OCI-LY7 (cell line): ENCODE measurements around the gene CYP4A22. TPM values are rescaled to one million over a fixed set of nuclear protein-coding genes. Genes with fewer than 3 reads are reported as not detected.

Source experiments
- BruUV-seq: library from RNA; stranded (reverse); fragments of 400-500 nt; replicated peaks from 2 replicates; lab custom pipeline; 2021; lab: Mats Ljungman, UMichigan
- CTCF ChIA-PET: fragments of 300-600 bp; sonication (Branson Sonifier 250); formaldehyde crosslinking; loops from one replicate; lab custom pipeline; 2022; ENCODE audit warnings: antibody characterized with exemption; ENCODE audit not compliant: unreplicated experiment; lab: Charles Lee
- POLR2A ChIA-PET: fragments of 300-600 bp; sonication (Branson Sonifier 250); formaldehyde crosslinking; loops from one replicate; lab custom pipeline; 2022; ENCODE audit warnings: antibody characterized with exemption; lab: Charles Lee
- DNase-seq: peaks from one replicate; pipeline ENCODE4 v3.0.0-alpha.2; 2015; ENCODE audit warnings: low spot score
- H2AFZ ChIP-seq: fragments of 200-600 bp; sonication (generic), shearing (Covaris generic); 2 replicates; pipeline ENCODE4 v1.6.1; 2014; ENCODE audit warnings: mild to moderate bottlenecking, antibody characterized with exemption, low read length, moderate library complexity
- H3K27ac ChIP-seq: fragments of 200-600 bp; sonication (generic); 2 replicates; pipeline ENCODE4 v1.5.1; 2014; ENCODE audit warnings: mixed run types, low read depth, mild to moderate bottlenecking, moderate library complexity, low read length, inconsistent platforms; ENCODE audit not compliant: poor library complexity, severe bottlenecking
- H3K36me3 ChIP-seq: fragments of 200-600 bp; sonication (generic); 2 replicates; pipeline ENCODE4 v1.6.1; 2014; ENCODE audit warnings: mild to moderate bottlenecking, antibody characterized with exemption, low read length, moderate library complexity, mixed read lengths; ENCODE audit not compliant: insufficient read depth
- H3K4me1 ChIP-seq: fragments of 200-600 bp; sonication (generic); 2 replicates; pipeline ENCODE4 v1.5.1; 2014; ENCODE audit warnings: mild to moderate bottlenecking, low read length; ENCODE audit not compliant: insufficient read depth, poor library complexity, severe bottlenecking
- H3K4me2 ChIP-seq: fragments of 200-600 bp; sonication (generic); 2 replicates; pipeline ENCODE4 v1.6.1; 2014; ENCODE audit warnings: mild to moderate bottlenecking, low read length
- H3K4me3 ChIP-seq: fragments of 200-600 bp; sonication (generic); 2 replicates; pipeline ENCODE4 v1.5.1; 2014; ENCODE audit warnings: mild to moderate bottlenecking, low read depth, low read length; ENCODE audit not compliant: poor library complexity, severe bottlenecking
- H3K79me2 ChIP-seq: fragments of 200-600 bp; sonication (generic); 2 replicates; pipeline ENCODE4 v1.6.1; 2016; ENCODE audit warnings: low read depth, mild to moderate bottlenecking, low read length, moderate library complexity, mixed read lengths; ENCODE audit not compliant: insufficient read depth
- H3K9me2 ChIP-seq: fragments of 200-600 bp; sonication (generic); 2 replicates; pipeline ENCODE4 v1.6.1; 2016; ENCODE audit warnings: mild to moderate bottlenecking, low read length, mixed read lengths; ENCODE audit not compliant: insufficient read depth
- H3K9me3 ChIP-seq: fragments of 200-600 bp; sonication (generic); 2 replicates; pipeline ENCODE4 v1.6.1; 2014; ENCODE audit warnings: mild to moderate bottlenecking, mixed run types, low read length, mixed read lengths
- H4K20me1 ChIP-seq: fragments of 200-600 bp; sonication (generic); 2 replicates; pipeline ENCODE4 v1.6.1; 2014; ENCODE audit warnings: mild to moderate bottlenecking, antibody characterized with exemption, low read length, moderate library complexity, mixed read lengths; ENCODE audit not compliant: insufficient read depth
- EZH2phosphoT487 ChIP-seq: fragments of 200-600 bp; sonication (generic); IDR thresholded peaks from 2 replicates; pipeline ENCODE4 v1.6.1; 2018; ENCODE audit warnings: low read depth, borderline replicate concordance, mild to moderate bottlenecking, mixed run types, antibody characterized with exemption, low read length, moderate library complexity, mixed read lengths
- intact Hi-C: fragments of 100-400 bp; cut with micrococcal nuclease; formaldehyde crosslinking; loops from one replicate; pipeline ENCODE4 v1.10.0; 2022; ENCODE audit not compliant: unreplicated experiment
- total RNA-seq, 2 experiments: library from RNA; depleted of rRNA in 1 of 2; stranded (reverse); fragments of >200 nt in 1 of 2; shearing (Covaris generic) in 1 of 2; gene quantifications; 2 replicates each; pipeline ENCODE4 v1.2.3, GENCODE V29; 2014 to 2022
- TF ChIP-seq, protein P1 (sequence below): fragments of 200-600 bp; sonication (generic); conservative IDR thresholded peaks from 2 replicates; pipeline ENCODE4 v1.5.1; 2014; ENCODE audit warnings: mild to moderate bottlenecking, antibody characterized with exemption, low read length, moderate library complexity, mixed read lengths

CYP4A22 gene
- total RNA-seq, 2 experiments from 2014 or later: not detected

DNA sequence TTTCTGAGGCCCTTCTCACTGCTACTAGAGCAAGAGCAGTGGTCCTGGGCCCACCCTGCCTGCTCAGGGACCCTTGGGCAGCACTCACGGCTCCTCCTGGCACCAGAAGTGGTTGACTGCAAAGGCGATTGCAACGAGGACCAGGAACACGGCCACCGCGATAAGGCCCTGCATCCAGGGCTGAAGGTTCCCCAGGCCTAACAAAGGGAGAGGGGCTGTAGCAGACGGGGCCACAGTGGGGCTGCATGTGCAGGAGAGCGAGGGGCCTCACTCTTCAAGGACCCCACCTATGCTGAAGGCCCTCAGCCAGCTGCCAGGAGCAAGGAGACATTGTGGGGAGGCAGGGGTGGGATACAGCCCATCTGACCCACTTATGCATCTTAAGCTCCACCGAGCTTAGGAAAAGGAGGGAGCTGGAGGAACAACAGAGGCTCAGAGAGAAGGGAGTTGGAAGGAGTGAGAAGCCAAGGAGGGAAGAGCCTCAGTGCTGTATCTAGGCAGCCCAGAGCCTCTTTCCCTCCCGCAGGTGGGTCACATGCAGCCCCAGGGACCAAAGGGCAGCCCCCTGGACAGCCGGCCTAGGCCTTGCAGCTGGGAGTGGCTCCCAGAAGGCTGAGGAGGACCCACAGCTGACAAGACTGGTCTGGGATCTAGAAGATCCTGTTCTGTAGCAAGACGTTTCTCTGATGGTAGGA lies 50.1 kb downstream of the CYP4A22 start:
- no peak overlapping the region for H3K27ac ChIP-seq
- no peaks in the 10 kb centered on the region for H3K79me2 ChIP-seq
- no TSS peak for BruUV-seq
- intact Hi-C loops: no loop called here
- no peak for DNase-seq
- no peaks in the 10 kb centered on the region for H3K9me2 ChIP-seq
- ChIA-PET POLR2A (no interaction called here), CTCF (no interaction called here)
- H3K36me3 ChIP-seq: no peaks in the 10 kb centered on the region
- H3K4me1 ChIP-seq: no peaks in the 10 kb centered on the region
- H3K4me3 ChIP-seq: no peak overlapping the region
- no peak overlapping the region for H2AFZ ChIP-seq
- no peak overlapping the region for H3K4me2 ChIP-seq
- H4K20me1 ChIP-seq: no peaks in the 10 kb centered on the region
- TF ChIP-seq EZH2phosphoT487: no peak
- TF ChIP-seq, protein P1, sequence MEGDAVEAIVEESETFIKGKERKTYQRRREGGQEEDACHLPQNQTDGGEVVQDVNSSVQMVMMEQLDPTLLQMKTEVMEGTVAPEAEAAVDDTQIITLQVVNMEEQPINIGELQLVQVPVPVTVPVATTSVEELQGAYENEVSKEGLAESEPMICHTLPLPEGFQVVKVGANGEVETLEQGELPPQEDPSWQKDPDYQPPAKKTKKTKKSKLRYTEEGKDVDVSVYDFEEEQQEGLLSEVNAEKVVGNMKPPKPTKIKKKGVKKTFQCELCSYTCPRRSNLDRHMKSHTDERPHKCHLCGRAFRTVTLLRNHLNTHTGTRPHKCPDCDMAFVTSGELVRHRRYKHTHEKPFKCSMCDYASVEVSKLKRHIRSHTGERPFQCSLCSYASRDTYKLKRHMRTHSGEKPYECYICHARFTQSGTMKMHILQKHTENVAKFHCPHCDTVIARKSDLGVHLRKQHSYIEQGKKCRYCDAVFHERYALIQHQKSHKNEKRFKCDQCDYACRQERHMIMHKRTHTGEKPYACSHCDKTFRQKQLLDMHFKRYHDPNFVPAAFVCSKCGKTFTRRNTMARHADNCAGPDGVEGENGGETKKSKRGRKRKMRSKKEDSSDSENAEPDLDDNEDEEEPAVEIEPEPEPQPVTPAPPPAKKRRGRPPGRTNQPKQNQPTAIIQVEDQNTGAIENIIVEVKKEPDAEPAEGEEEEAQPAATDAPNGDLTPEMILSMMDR: no peak
- H3K9me3 ChIP-seq: no peaks in the 10 kb centered on the region

DNA sequence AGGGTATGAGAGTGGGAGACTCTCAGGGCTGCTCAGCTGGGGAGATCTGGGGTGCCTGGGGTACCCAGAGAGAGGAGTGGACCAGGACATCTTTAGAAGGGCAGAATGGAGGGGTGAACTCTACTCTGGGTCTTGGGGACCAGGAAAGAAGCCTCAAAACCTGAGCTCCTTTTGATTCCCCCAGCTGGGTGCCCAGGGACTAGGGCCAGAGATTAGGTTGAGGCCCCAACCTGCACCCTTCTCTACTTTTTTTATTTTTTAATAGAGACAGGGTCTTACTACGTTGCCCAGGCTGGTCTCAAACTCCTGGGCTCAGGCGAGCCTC lies 50.6 kb downstream of the CYP4A22 start:
- H2AFZ ChIP-seq: no peak overlapping the region
- H3K4me2 ChIP-seq: no peak overlapping the region
- H3K79me2 ChIP-seq: no peaks in the 10 kb centered on the region
- H3K4me3 ChIP-seq: no peak overlapping the region
- no peak for TF ChIP-seq EZH2phosphoT487
- TF ChIP-seq, protein P1: no peak
- no peaks in the 10 kb centered on the region for H3K36me3 ChIP-seq
- BruUV-seq: no TSS peak
- POLR2A ChIA-PET: no interaction called here
- H3K9me3 ChIP-seq: no peaks in the 10 kb centered on the region
- no peak overlapping the region for H3K27ac ChIP-seq
- no peaks in the 10 kb centered on the region for H4K20me1 ChIP-seq
- no peaks in the 10 kb centered on the region for H3K9me2 ChIP-seq
- CTCF ChIA-PET: no interaction called here
- no peak for DNase-seq
- intact Hi-C loops: no loop called here
- H3K4me1 ChIP-seq: no peaks in the 10 kb centered on the region
